ENCODE data around the gene LAD1. TPM values are rescaled to one million over a fixed set of nuclear protein-coding genes. Genes with fewer than 3 reads are reported as not detected.
A peak's percentile ranks its signal among the peaks of the same experiment; 100 is the strongest.

The LAD1 gene
- total and polyA plus RNA-seq, 9 of the 15 experiments (the other 6 are each of a cell fraction or from before 2014, with no cell fraction given) = 0.31 TPM; not detected in 8

GRCh38 chr1:201351617-201352016 lies 47.5 kb downstream of the LAD1 start:
- TF ChIP-seq ZFPM2 (CRISPR knock-in tag; IDR thresholded peaks at IDR 0.05) = 0 out of 2 replicates have a peak, but pooled peaks have one; percentile 26
- TF ChIP-seq MCM7 (IDR thresholded peaks at IDR 0.05) = 0 out of 4 replicates have a peak, but pooled peaks of 1 of the 2 experiments have one; percentile 79
- TF ChIP-seq DACH1 (IDR thresholded peaks at IDR 0.05; ENCODE audit: partially characterized antibody) = peak; percentile 99
- no peak for TF ChIP-seq RFX5 (IDR thresholded peaks at IDR 0.05; ENCODE audit: low read depth, low read length)
- TF ChIP-seq MTA1 (IDR thresholded peaks at IDR 0.05; ENCODE audit: borderline replicate concordance) = peak; percentile 72
- no peak for TF ChIP-seq ARID3A (IDR thresholded peaks at IDR 0.05; ENCODE audit: borderline replicate concordance, low read depth, low read length)
- peak; percentile 89 for TF ChIP-seq ZBTB2 (IDR thresholded peaks at IDR 0.05)
- TF ChIP-seq GATAD2B (IDR thresholded peaks at IDR 0.05; ENCODE audit: borderline replicate concordance) = peak; percentile 93
- peak; percentile 36; the same call in 1 of the 2 replicates for TF ChIP-seq GATA2 (CRISPR knock-in tag; IDR thresholded peaks at IDR 0.05)
- ChIA-PET CTCF (ENCODE audit: low intra/inter-chr PET ratio) (no interaction called here), POLR2A (no interaction called here)
- Histone ChIP-seq H3K4me2 (ENCODE audit: insufficient read depth, low read length) (no peak overlapping the region), H3K4me1 (replicated peaks in 1 of 2; ENCODE audit: control insufficient read depth in 2 of 2, insufficient read depth in 2 of 2, low read length in 2 of 2) (no peaks in the 10 kb centered on the region), H3K9me1 (ENCODE audit: control insufficient read depth, insufficient read depth, low read length) (no peaks in the 10 kb centered on the region), H2AFZ (ENCODE audit: low read depth, low read length) (no peak overlapping the region), H3K9ac (ENCODE audit: insufficient read depth in 1 of 2, low read depth in 2 of 2, low read length in 2 of 2) (no peak overlapping the region), H3K36me3 (ENCODE audit: control insufficient read depth, insufficient read depth, low read length) (no peaks in the 10 kb centered on the region), H3K4me3 (no peak overlapping the region), H3K9me3 (replicated peaks; ENCODE audit: control insufficient read depth, insufficient read depth, low read depth, low read length) (no peaks in the 10 kb centered on the region), H3K27ac (ENCODE audit: extremely low read depth, low read depth, low read length) (no peak overlapping the region), H4K20me1 (replicated peaks; ENCODE audit: control insufficient read depth, insufficient read depth, low read length) (peaks cover 21% of the 10 kb centered on the region), H3K27me3 (ENCODE audit: control insufficient read depth in 2 of 2, insufficient read depth in 2 of 2, low read length in 2 of 2) (peaks cover 0 to 34% of the 10 kb centered on the region in 2 experiments; a peak in 2 of 5 replicates), H3K79me2 (ENCODE audit: control insufficient read depth, insufficient read depth, low read length) (no peaks in the 10 kb centered on the region)
- no TSS peak for BruUV-seq (replicated peaks)
- DNase-seq (ENCODE audit: extremely low read depth in 1 of 4, low spot score in 3 of 4) (no peak), ATAC-seq (no peak), FAIRE-seq (no peak)
- intact Hi-C loops (cut with micrococcal nuclease) = no loop called here
- in situ Hi-C loops (cut with MboI) = no loop called here

Data from K562 (cell line).